Measurements from ENCODE around the gene EMILIN2. TPM values are rescaled to one million over a fixed set of nuclear protein-coding genes. Genes with fewer than 3 reads are reported as not detected.
A peak's percentile ranks its signal among the peaks of the same experiment; 100 is the strongest.

The EMILIN2 gene
- total RNA-seq, 1 donor from 2014 or later, result 19.2 TPM

DNA sequence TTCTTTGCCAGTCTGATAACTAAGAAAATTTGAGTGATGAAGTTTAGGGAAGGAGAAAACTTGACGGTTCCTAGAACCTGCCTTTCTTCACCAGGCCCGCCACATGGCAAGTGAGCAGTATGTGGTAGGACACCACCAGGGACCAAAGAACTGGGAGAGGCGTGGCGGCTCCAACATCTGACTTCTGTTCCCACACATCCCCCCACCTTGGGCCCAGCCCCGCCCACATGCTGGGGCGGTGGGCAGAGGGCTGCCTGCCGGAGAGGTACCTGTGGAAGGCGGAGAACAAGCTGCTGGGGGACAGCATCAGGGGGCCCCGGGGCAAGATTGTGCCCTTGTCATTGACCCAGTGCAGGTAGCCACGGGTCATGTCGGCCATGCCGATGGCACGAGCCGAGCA lies 75.0 kb downstream of the EMILIN2 start:
- TF ChIP-seq CTCF (conservative IDR thresholded peaks at IDR 0.05), result no peak
- DNase-seq (ENCODE audit: low read depth, low spot score), result no peak
- Mint-ChIP-seq H3K4me3 (no peak overlapping the region), H3K27me3 (ENCODE audit: low read depth) (no peaks in the 10 kb centered on the region), H3K4me1 (peaks cover 12% of the 10 kb centered on the region), H3K27ac (ENCODE audit: unreplicated experiment) (no peak overlapping the region), H3K9me3 (no peaks in the 10 kb centered on the region), H3K36me3 (ENCODE audit: low read depth) (peaks cover 3% of the 10 kb centered on the region)

DNA sequence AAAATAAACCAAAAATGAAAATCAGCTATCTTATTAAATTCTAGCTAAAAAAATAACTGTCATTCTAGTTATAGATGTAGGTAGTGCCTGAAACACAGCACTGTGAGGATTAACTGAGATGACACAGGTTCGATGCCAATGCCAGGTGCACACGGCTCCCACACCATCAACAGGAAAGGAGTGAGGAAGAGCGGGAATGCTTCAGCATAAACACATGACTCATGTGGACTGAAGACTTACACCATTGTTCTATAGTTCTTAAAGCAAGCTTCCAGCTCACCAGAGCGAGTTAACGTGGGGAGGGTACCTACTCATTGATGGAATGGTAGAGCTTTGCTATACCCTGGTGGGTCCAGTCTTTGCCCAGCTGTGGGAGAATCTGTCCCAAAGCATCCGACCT lies 76.7 kb downstream of the EMILIN2 start:
- Mint-ChIP-seq H3K9me3 (no peaks in the 10 kb centered on the region), H3K4me3 (no peak overlapping the region), H3K4me1 (no peaks in the 10 kb centered on the region), H3K36me3 (ENCODE audit: low read depth) (peaks cover 3% of the 10 kb centered on the region), H3K27ac (ENCODE audit: unreplicated experiment) (no peak overlapping the region), H3K27me3 (ENCODE audit: low read depth) (no peaks in the 10 kb centered on the region)
- DNase-seq (ENCODE audit: low read depth, low spot score), result no peak
- no peak for TF ChIP-seq CTCF (conservative IDR thresholded peaks at IDR 0.05)

DNA sequence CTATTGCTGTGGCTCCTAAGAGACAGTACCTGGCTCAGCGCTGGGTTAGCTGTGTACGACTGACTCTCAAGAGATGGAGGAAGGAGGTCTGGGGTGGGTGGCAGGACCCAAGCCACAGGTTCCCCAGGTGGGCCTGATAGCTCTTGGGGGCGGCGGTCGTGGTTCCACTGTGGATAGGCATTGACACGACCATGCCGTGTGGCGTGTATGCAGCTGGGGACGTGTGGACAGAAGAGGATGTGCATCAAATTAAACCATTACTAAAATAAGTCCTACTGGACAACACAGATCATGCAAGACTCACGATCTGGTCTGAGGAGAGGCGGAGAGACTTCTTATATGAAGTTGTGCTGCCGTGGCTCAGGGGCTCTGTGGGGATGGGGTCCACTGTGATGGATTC lies 78.1 kb downstream of the EMILIN2 start:
- no peak for TF ChIP-seq CTCF (conservative IDR thresholded peaks at IDR 0.05)
- H3K4me1 Mint-ChIP-seq, result no peaks in the 10 kb centered on the region
- H3K36me3 Mint-ChIP-seq (ENCODE audit: low read depth), result peaks cover 3% of the 10 kb centered on the region
- no peaks in the 10 kb centered on the region for H3K9me3 Mint-ChIP-seq
- H3K27ac Mint-ChIP-seq (ENCODE audit: unreplicated experiment), result peak overlapping the region; percentile 83
- H3K27me3 Mint-ChIP-seq (ENCODE audit: low read depth), result no peaks in the 10 kb centered on the region
- DNase-seq (ENCODE audit: low read depth, low spot score), result no peak
- no peak overlapping the region for H3K4me3 Mint-ChIP-seq

- no peaks in the 10 kb centered on the region for H3K4me1 Mint-ChIP-seq
- H3K27ac Mint-ChIP-seq (ENCODE audit: unreplicated experiment), result no peak overlapping the region
- DNase-seq (ENCODE audit: low read depth, low spot score), result no peak
- TF ChIP-seq CTCF (conservative IDR thresholded peaks at IDR 0.05), result no peak
- H3K27me3 Mint-ChIP-seq (ENCODE audit: low read depth), result no peaks in the 10 kb centered on the region
- peaks cover 3% of the 10 kb centered on the region for H3K36me3 Mint-ChIP-seq (ENCODE audit: low read depth)
- no peak overlapping the region for H3K4me3 Mint-ChIP-seq
- H3K9me3 Mint-ChIP-seq, result no peaks in the 10 kb centered on the region
Observed at GRCh38 chr18:2926528-2926927, 79.7 kb downstream of the EMILIN2 start.

DNA sequence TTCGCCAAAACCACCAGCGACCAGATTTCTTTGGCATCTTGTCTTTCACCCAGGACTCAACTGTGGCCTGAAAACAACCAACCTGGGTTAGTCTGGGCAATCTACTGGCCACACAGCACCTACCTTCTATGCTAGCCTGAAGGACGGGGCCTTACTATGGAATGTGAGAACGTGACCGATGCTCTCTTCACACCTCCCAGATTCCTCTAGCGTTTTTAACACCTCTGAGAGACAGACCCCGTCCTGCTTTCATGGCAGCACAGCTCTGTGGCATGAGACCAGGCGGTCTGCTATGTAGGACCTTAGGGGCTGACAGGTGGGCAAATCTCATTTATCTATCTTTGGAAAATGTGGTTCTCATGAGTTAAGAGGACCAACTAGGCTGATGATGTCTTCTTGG lies 80.9 kb downstream of the EMILIN2 start:
- no peak for DNase-seq (ENCODE audit: low read depth, low spot score)
- H3K27me3 Mint-ChIP-seq (ENCODE audit: low read depth), result no peaks in the 10 kb centered on the region
- H3K4me3 Mint-ChIP-seq, result no peak overlapping the region
- H3K4me1 Mint-ChIP-seq, result no peaks in the 10 kb centered on the region
- no peak overlapping the region for H3K27ac Mint-ChIP-seq (ENCODE audit: unreplicated experiment)
- TF ChIP-seq CTCF (conservative IDR thresholded peaks at IDR 0.05), result no peak
- H3K36me3 Mint-ChIP-seq (ENCODE audit: low read depth), result peaks cover 3% of the 10 kb centered on the region
- H3K9me3 Mint-ChIP-seq, result no peaks in the 10 kb centered on the region

Data from neural crest cell (in vitro differentiated cells).